GM23248 (cell line): ENCODE measurements around the gene CAV2.

Experiments used
- EZH2 ChIP-seq: fragments of 200-600 bp; sonication (generic); IDR thresholded peaks from 2 replicates; pipeline ENCODE4 v1.6.1; 2018; ENCODE audit warnings: antibody characterized with exemption, mild to moderate bottlenecking; ENCODE audit not compliant: insufficient read depth, poor library complexity, severe bottlenecking
- EZH2phosphoT487 ChIP-seq: fragments of 200-600 bp; sonication (generic); IDR thresholded peaks from 2 replicates; pipeline ENCODE4 v1.6.1; 2018; ENCODE audit warnings: antibody characterized with exemption, moderate library complexity, mild to moderate bottlenecking, low read depth; ENCODE audit not compliant: insufficient read depth

DNA sequence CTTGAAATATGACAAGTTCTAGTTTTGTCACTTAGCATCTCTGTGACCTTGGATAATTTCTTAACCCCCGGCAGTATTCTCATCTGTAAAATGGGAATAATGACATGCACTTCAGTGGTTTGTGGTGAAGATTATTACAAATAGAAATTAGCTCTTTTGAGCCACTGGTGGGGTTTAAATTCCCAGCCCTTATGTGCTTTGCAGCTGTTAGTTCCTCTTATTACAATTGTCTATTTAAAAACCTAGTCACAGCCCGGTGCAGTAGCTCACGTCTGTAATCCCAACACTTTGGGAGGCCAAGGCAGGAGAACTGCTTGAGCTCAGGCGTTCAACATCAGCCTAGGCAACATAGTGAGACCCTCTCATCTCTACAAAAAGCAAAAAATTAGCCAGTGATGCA, 55.4 kb downstream of the CAV2 start:
- TF ChIP-seq EZH2 (no peak), EZH2phosphoT487 (no peak)
